Spleen (tissue), 7 donors: Measurements from ENCODE around the gene CRAT.

Experiments
- POLR2A ChIP-seq, 3 donors: fragments of 450-650 bp; IDR thresholded peaks; one replicate each; pipeline ENCODE4 v1.5.1; 2017; ENCODE audit warnings: antibody characterized with exemption in 3 of 3, mild to moderate bottlenecking in 1 of 3
- POLR2AphosphoS5 ChIP-seq, 3 donors: sonication (generic); formaldehyde crosslinking; IDR thresholded peaks; one replicate each; pipeline ENCODE4 v1.5.1; 2017; ENCODE audit warnings: antibody characterized with exemption in 3 of 3
- TF ChIP-seq, protein P1 (sequence below), 11 experiments: fragments of 200-600 bp in 7 of 11; fragments of 450-650 bp in 4 of 11; sonication (generic) in 4 of 11; IDR thresholded peaks in 8 of 11; conservative IDR thresholded peaks in 3 of 11; 1 replicate in 7 of 11; 2 replicates in 4 of 11; pipeline versions ENCODE4 v1.4.0 to v1.8.0; 2016 to 2021; ENCODE audit warnings: antibody characterized with exemption in 11 of 11, inconsistent platforms in 4 of 11, mild to moderate bottlenecking in 1 of 11
- donor health status: DM: no; HTN: no; CAD: no; lungs with moderate emphysema.
- donor health status: DM: no; HTN: no; CAD: no.
- donor health status: DM: no; HTN: no; CAD: no.

DNA sequence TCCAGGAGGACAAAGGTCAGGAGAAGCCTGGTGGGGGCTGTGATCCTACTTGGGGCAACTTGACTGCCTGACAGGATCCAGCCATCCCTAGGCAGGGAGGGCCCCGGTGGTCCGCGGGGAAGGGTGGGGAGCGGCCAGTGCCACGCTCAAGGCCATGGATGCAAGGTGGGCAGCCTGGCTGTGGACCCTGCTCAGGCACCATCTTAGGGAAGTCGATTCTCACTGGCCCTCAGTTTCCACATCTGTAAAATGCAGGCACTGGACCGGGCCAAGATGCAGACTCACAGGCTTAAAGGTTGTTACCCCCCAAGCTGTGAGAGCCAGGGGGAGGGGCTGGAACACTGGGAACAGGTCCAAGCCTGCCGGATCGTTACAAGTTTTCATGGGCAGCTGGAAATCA lies 38.4 kb downstream of the CRAT start:
- TF ChIP-seq POLR2AphosphoS5 (IDR thresholded peaks at IDR 0.05) (no peak), POLR2A (IDR thresholded peaks at IDR 0.05) (no peak)
- TF ChIP-seq, protein P1, sequence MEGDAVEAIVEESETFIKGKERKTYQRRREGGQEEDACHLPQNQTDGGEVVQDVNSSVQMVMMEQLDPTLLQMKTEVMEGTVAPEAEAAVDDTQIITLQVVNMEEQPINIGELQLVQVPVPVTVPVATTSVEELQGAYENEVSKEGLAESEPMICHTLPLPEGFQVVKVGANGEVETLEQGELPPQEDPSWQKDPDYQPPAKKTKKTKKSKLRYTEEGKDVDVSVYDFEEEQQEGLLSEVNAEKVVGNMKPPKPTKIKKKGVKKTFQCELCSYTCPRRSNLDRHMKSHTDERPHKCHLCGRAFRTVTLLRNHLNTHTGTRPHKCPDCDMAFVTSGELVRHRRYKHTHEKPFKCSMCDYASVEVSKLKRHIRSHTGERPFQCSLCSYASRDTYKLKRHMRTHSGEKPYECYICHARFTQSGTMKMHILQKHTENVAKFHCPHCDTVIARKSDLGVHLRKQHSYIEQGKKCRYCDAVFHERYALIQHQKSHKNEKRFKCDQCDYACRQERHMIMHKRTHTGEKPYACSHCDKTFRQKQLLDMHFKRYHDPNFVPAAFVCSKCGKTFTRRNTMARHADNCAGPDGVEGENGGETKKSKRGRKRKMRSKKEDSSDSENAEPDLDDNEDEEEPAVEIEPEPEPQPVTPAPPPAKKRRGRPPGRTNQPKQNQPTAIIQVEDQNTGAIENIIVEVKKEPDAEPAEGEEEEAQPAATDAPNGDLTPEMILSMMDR (IDR thresholded peaks at IDR 0.05 in 8 of 11, conservative IDR thresholded peaks at IDR 0.05 in 3 of 11) = no peak
